Right cardiac atrium (tissue), 5 donors: ENCODE measurements around the gene OXNAD1. TPM values are rescaled to one million over a fixed set of nuclear protein-coding genes. Genes with fewer than 3 reads are reported as not detected.

Source experiments
- ATAC-seq, 2 donors: fragments of 200-7000 bp; cut with Tn5 transposase; one replicate each; pipeline versions ENCODE4 v1.8.0 to v1.9.1; 2020; ENCODE audit warnings: moderate library complexity in 2 of 2, mild to moderate bottlenecking in 1 of 2
- DNase-seq, 3 donors: peaks; one replicate each; pipeline ENCODE4 v3.0.0-alpha.2; 2020
- H3K27ac ChIP-seq: one replicate; pipeline ENCODE4 v1.5.1; 2013; ENCODE audit warnings: mild to moderate bottlenecking, low read length, control low read depth, moderate library complexity
- H3K27me3 ChIP-seq: one replicate; pipeline ENCODE4 v1.6.1; 2013; ENCODE audit not compliant: control insufficient read depth, insufficient read depth
- H3K4me1 ChIP-seq: one replicate; pipeline ENCODE4 v1.6.1; 2013; ENCODE audit warnings: low read length; ENCODE audit not compliant: control insufficient read depth, insufficient read depth
- H3K4me3 ChIP-seq: one replicate; pipeline ENCODE4 v1.5.1; 2013; ENCODE audit warnings: low read length, control low read depth
- H3K9me3 ChIP-seq: one replicate; pipeline ENCODE4 v1.6.1; 2013; ENCODE audit warnings: low read length; ENCODE audit not compliant: control insufficient read depth
- WGBS: extraction: QIAGEN DNeasy Blood & Tissue Kit; methylation state at CpG from one replicate; pipeline ENCODE4 v1.1.7; 2013; 5-methylcytosine and 5-hydroxymethylcytosine counted together
- intact Hi-C, 4 donors: fragments of 100-400 bp; cut with DNase I; formaldehyde crosslinking; loops; one replicate each; pipeline versions ENCODE4 v1.11.0 to v1.14.0; 2022 to 2023
- polyA plus RNA-seq: library from polyadenylated mRNA; stranded (reverse); fragments of 200-250 nt; gene quantifications from one replicate; pipeline ENCODE4 v1.2.3, GENCODE V29; 2013
- total RNA-seq, 4 donors: library from RNA; stranded (reverse); fragmentation: NEBNext Ultra II Directional; extraction: Animal tissue kit (Norgen Biotek cat#: 25700); gene quantifications; one replicate each; pipeline ENCODE4 v1.2.1, GENCODE V29; 2021
- donor health status: healthy with polysubstance abuse.
- donor health status: DM: no; HTN: yes; CAD: no.
- donor health status: DM: no; HTN: no; CAD: no.
- donor health status: DM: no; HTN: yes; CAD: no; lungs with severe emphysema.
- donor health status: DM: yes; HTN: yes; CAD: no.

The OXNAD1 gene
- total and polyA plus RNA-seq, 5 donors, result 6.5 to 14.7 (median 14.2) TPM

- 34% methylated on average over 1 of the region's 1 CpG for WGBS
- peaks cover 7% of the 10 kb centered on the region for H3K4me1 ChIP-seq
- no peak for DNase-seq
- H3K4me3 ChIP-seq, result no peak overlapping the region
- ATAC-seq, result peak; percentile 79 to 81
- H3K27ac ChIP-seq, result no peak overlapping the region
- H3K9me3 ChIP-seq, result no peaks in the 10 kb centered on the region
- no peaks in the 10 kb centered on the region for H3K27me3 ChIP-seq
- intact Hi-C loops, result no loop called here
Observed at GRCh38 chr3:16338999-16339398, 74.0 kb downstream of the OXNAD1 start.

GRCh38 chr3:16343101-16343500, 78.1 kb downstream of the OXNAD1 start:
- Histone ChIP-seq H3K27me3 (no peaks in the 10 kb centered on the region), H3K4me1 (peaks cover 7% of the 10 kb centered on the region), H3K4me3 (no peak overlapping the region), H3K9me3 (no peaks in the 10 kb centered on the region), H3K27ac (no peak overlapping the region)
- 92% methylated on average over 1 of the region's 1 CpG for WGBS
- peak in 1 of 2 donors; percentile 61 for ATAC-seq
- no peak for DNase-seq
- intact Hi-C loops, result no loop called here

- DNase-seq (no peak), ATAC-seq (no peak)
- Histone ChIP-seq H3K27ac (no peak overlapping the region), H3K4me1 (no peaks in the 10 kb centered on the region), H3K27me3 (no peaks in the 10 kb centered on the region), H3K4me3 (no peak overlapping the region), H3K9me3 (no peaks in the 10 kb centered on the region)
- WGBS, result 92% methylated on average over 7 of the region's 7 CpGs
- intact Hi-C loops, result no loop called here
Observed at GRCh38 chr3:16346413-16347081, 81.5 kb downstream of the OXNAD1 start.

- no peaks in the 10 kb centered on the region for H3K27me3 ChIP-seq
- intact Hi-C loops, result no loop called here
- 96% methylated on average over 4 of the region's 4 CpGs for WGBS
Observed at GRCh38 chr3:16347548-16347947, 82.5 kb downstream of the OXNAD1 start.

GRCh38 chr3:16349986-16350596, 85.1 kb downstream of the OXNAD1 start:
- Histone ChIP-seq H3K27ac (no peak overlapping the region), H3K4me3 (no peak overlapping the region), H3K4me1 (no peaks in the 10 kb centered on the region), H3K9me3 (no peaks in the 10 kb centered on the region), H3K27me3 (no peaks in the 10 kb centered on the region)
- DNase-seq (no peak), ATAC-seq (no peak)
- intact Hi-C loops, result no loop called here
- 42% methylated on average over 2 of the region's 2 CpGs for WGBS

More at GRCh38 chr3:16347548-16347947, 82.5 kb downstream of the OXNAD1 start:
- ATAC-seq, result no peak
- no peaks in the 10 kb centered on the region for H3K4me1 ChIP-seq
- no peak overlapping the region for H3K27ac ChIP-seq
- no peak overlapping the region for H3K4me3 ChIP-seq
- no peak for DNase-seq
- H3K9me3 ChIP-seq, result no peaks in the 10 kb centered on the region

- ATAC-seq, result peak in 1 of 2 donors; percentile 72
- 90% methylated on average over 5 of the region's 5 CpGs for WGBS
- no peak overlapping the region for H3K27ac ChIP-seq
- H3K9me3 ChIP-seq, result no peaks in the 10 kb centered on the region
- no peak for DNase-seq
- intact Hi-C loops, result no loop called here
- H3K27me3 ChIP-seq, result no peaks in the 10 kb centered on the region
- no peak overlapping the region for H3K4me3 ChIP-seq
- H3K4me1 ChIP-seq, result no peaks in the 10 kb centered on the region
Observed at GRCh38 chr3:16350597-16351318, 85.7 kb downstream of the OXNAD1 start.

- no peak for DNase-seq
- intact Hi-C loops, result no loop called here
- Histone ChIP-seq H3K27me3 (no peaks in the 10 kb centered on the region), H3K4me3 (no peak overlapping the region), H3K4me1 (no peaks in the 10 kb centered on the region), H3K27ac (no peak overlapping the region), H3K9me3 (no peaks in the 10 kb centered on the region)
- WGBS, result 86% methylated on average over 2 of the region's 2 CpGs
- ATAC-seq, result no peak
Observed at GRCh38 chr3:16352428-16352827, 87.4 kb downstream of the OXNAD1 start.

- no peak for ATAC-seq
- Histone ChIP-seq H3K27ac (no peak overlapping the region), H3K4me3 (no peak overlapping the region), H3K27me3 (no peaks in the 10 kb centered on the region), H3K4me1 (no peaks in the 10 kb centered on the region), H3K9me3 (no peaks in the 10 kb centered on the region)
- intact Hi-C loops, result no loop called here
- 93% methylated on average over 3 of the region's 3 CpGs for WGBS
- DNase-seq, result no peak
Observed at GRCh38 chr3:16354291-16354690, 89.3 kb downstream of the OXNAD1 start.

Other genes with a start within 250 kb of the OXNAD1 start
- gene GALNT15, start 90.5 kb upstream of the OXNAD1 start, total RNA-seq, result 10 to 100 TPM in 2 of 4 donors, 1 to 10 TPM in 2; 6.2 to 19.3 (median 12.3) TPM
- 10.1 TPM for gene GALNT15, start 90.5 kb upstream of the OXNAD1 start, polyA plus RNA-seq
- gene DPH3, start 269 bp upstream of the OXNAD1 start, total RNA-seq, result 10 to 100 TPM; 19.0 to 24.2 (median 21.5) TPM
- 14.7 TPM for gene DPH3, start 269 bp upstream of the OXNAD1 start, polyA plus RNA-seq
- 10 to 100 TPM; 17.9 to 23.6 (median 20.6) TPM for gene RFTN1, start 248.5 kb downstream of the OXNAD1 start, total RNA-seq
- 21.2 TPM for gene RFTN1, start 248.5 kb downstream of the OXNAD1 start, polyA plus RNA-seq